H1 (cell line): Measurements from ENCODE around the gene MRPL36. TPM values are rescaled to one million over a fixed set of nuclear protein-coding genes. Genes with fewer than 3 reads are reported as not detected.

ENCODE experiments used
- CTCF ChIA-PET: fragments of 300-600 bp; sonication (Branson Sonifier 250); formaldehyde crosslinking; loops from one replicate; lab custom pipeline; 2021; ENCODE audit not compliant: partially characterized antibody; lab: Charles Lee
- POLR2A ChIA-PET: fragments of 300-600 bp; sonication (Branson Sonifier 250); formaldehyde crosslinking; loops from one replicate; lab custom pipeline; 2021; ENCODE audit warnings: inconsistent platforms; ENCODE audit not compliant: partially characterized antibody; lab: Charles Lee
- DNase-seq, 2 experiments: peaks; one replicate each; pipeline versions ENCODE4 v3.0.0 to v3.0.0-alpha.2; 2010 to 2022; ENCODE audit warnings: low spot score in 2 of 2, low read depth in 1 of 2, mixed read lengths in 1 of 2
- FAIRE-seq: peaks from 2 replicates; lab custom pipeline; 2011; peaks lifted over from hg19 to GRCh38; lab: Jason Lieb, UNC
- H2AFZ ChIP-seq: 2 replicates; pipeline ENCODE4 v1.8.1; 2012; ENCODE audit warnings: low read length, inconsistent platforms
- H2AK5ac ChIP-seq: 2 replicates; pipeline ENCODE4 v1.6.1; 2013; ENCODE audit warnings: low read depth, low read length
- H2BK120ac ChIP-seq: replicated peaks from 2 replicates; pipeline ENCODE3; 2013; ENCODE audit warnings: low read depth, low read length, inconsistent platforms
- H2BK12ac ChIP-seq: 2 replicates; pipeline ENCODE4 v1.6.1; 2013; ENCODE audit warnings: low read depth, low read length
- H2BK15ac ChIP-seq: 2 replicates; pipeline ENCODE4 v1.6.1; 2013; ENCODE audit warnings: low read length
- H2BK20ac ChIP-seq: 2 replicates; pipeline ENCODE4 v1.6.1; 2013; ENCODE audit warnings: low read length
- H2BK5ac ChIP-seq: 2 replicates; pipeline ENCODE4 v1.6.1; 2013; ENCODE audit warnings: low read depth, low read length
- H3K14ac ChIP-seq: 2 replicates; pipeline ENCODE4 v1.6.1; 2013; ENCODE audit warnings: inconsistent platforms; ENCODE audit not compliant: insufficient read length
- H3K18ac ChIP-seq: 2 replicates; pipeline ENCODE4 v1.6.1; 2013; ENCODE audit warnings: low read length; ENCODE audit errors: extremely low read depth
- H3K23ac ChIP-seq: 2 replicates; pipeline ENCODE4 v1.6.1; 2013; ENCODE audit warnings: inconsistent platforms; ENCODE audit not compliant: insufficient read length
- H3K23me2 ChIP-seq: 2 replicates; pipeline ENCODE4 v1.6.1; 2013; ENCODE audit warnings: low read depth, low read length
- H3K27ac ChIP-seq: 2 replicates; pipeline ENCODE4 v1.6.1; 2011; ENCODE audit warnings: low read depth, low read length, inconsistent platforms
- H3K27me3 ChIP-seq, 4 experiments: replicated peaks in 1 of 4; 1 replicate in 1 of 4; 2 replicates in 3 of 4; pipeline versions ENCODE4 v1.6.1 to v1.8.1; 2011 to 2013; ENCODE audit warnings: low read length in 3 of 4, mild to moderate bottlenecking in 3 of 4, inconsistent platforms in 2 of 4, mixed read lengths in 2 of 4, moderate library complexity in 1 of 4; ENCODE audit not compliant: control insufficient read depth in 3 of 4, insufficient read depth in 3 of 4; ENCODE audit errors: extremely low read depth in 1 of 4
- H3K36me3 ChIP-seq, 4 experiments: 2 replicates each; pipeline versions ENCODE4 v1.6.1 to v1.8.1; 2011 to 2013; ENCODE audit warnings: mild to moderate bottlenecking in 4 of 4, low read length in 3 of 4, moderate library complexity in 2 of 4, control low read depth in 1 of 4, inconsistent platforms in 1 of 4; ENCODE audit not compliant: insufficient read depth in 4 of 4, control insufficient read depth in 2 of 4
- H3K4ac ChIP-seq: replicated peaks from 2 replicates; pipeline ENCODE3; 2013; ENCODE audit warnings: low read length, low read depth, mixed read lengths, inconsistent platforms; ENCODE audit not compliant: insufficient read length
- H3K4me1 ChIP-seq, 4 experiments: replicated peaks in 1 of 4; 1 replicate in 1 of 4; 2 replicates in 3 of 4; pipeline versions ENCODE4 v1.6.1 to v1.8.1; 2011 to 2013; ENCODE audit warnings: low read length in 3 of 4, inconsistent platforms in 2 of 4, mixed read lengths in 1 of 4; ENCODE audit not compliant: insufficient read depth in 4 of 4, control insufficient read depth in 3 of 4
- H3K4me2 ChIP-seq, 2 experiments: 2 replicates each; pipeline versions ENCODE4 v1.6.1 to v1.8.1; 2011 to 2013; ENCODE audit warnings: low read depth in 2 of 2, low read length in 2 of 2, control low read depth in 1 of 2, inconsistent platforms in 1 of 2, mild to moderate bottlenecking in 1 of 2; ENCODE audit not compliant: insufficient read depth in 1 of 2
- H3K4me3 ChIP-seq, 4 experiments: fragments of 200-600, 300-600 bp in 1 of 4; sonication (generic), shearing (Covaris generic), sonication (Bioruptor Twin) in 1 of 4; 2 replicates each; pipeline versions ENCODE4 v1.5.1 to v1.8.1; 2011 to 2016; ENCODE audit warnings: low read length in 4 of 4, low read depth in 3 of 4, control low read depth in 2 of 4, inconsistent platforms in 2 of 4, mild to moderate bottlenecking in 2 of 4, mixed read lengths in 1 of 4, moderate library complexity in 1 of 4; ENCODE audit not compliant: insufficient read depth in 2 of 4; ENCODE audit errors: extremely low read depth in 1 of 4
- H3K56ac ChIP-seq: replicated peaks from 2 replicates; pipeline ENCODE3; 2013; ENCODE audit warnings: low read depth, mild to moderate bottlenecking, mixed read lengths, low read length, inconsistent platforms; ENCODE audit not compliant: insufficient read length
- H3K79me1 ChIP-seq: 2 replicates; pipeline ENCODE4 v1.6.1; 2013; ENCODE audit warnings: low read depth, low read length, control low read depth
- H3K79me2 ChIP-seq, 2 experiments: 2 replicates each; pipeline versions ENCODE4 v1.6.1 to v1.8.1; 2012 to 2013; ENCODE audit warnings: low read length in 2 of 2, mild to moderate bottlenecking in 2 of 2, inconsistent platforms in 1 of 2; ENCODE audit not compliant: insufficient read depth in 2 of 2, control insufficient read depth in 1 of 2
- H3K9ac ChIP-seq, 4 experiments: replicated peaks in 1 of 4; 1 replicate in 1 of 4; 2 replicates in 3 of 4; pipeline versions ENCODE4 v1.6.1 to v1.8.1; 2011 to 2013; ENCODE audit warnings: low read depth in 3 of 4, low read length in 3 of 4, control low read depth in 2 of 4, mild to moderate bottlenecking in 2 of 4, moderate library complexity in 2 of 4, inconsistent platforms in 1 of 4; ENCODE audit errors: extremely low read depth in 1 of 4
- H3K9me3 ChIP-seq, 2 experiments: 2 replicates each; pipeline versions ENCODE4 v1.6.1 to v1.8.1; 2012 to 2013; ENCODE audit warnings: mild to moderate bottlenecking in 2 of 2, moderate library complexity in 2 of 2, control low read depth in 1 of 2, inconsistent platforms in 1 of 2, low read depth in 1 of 2, low read length in 1 of 2, mixed read lengths in 1 of 2; ENCODE audit not compliant: insufficient read depth in 2 of 2
- H4K20me1 ChIP-seq, 2 experiments: replicated peaks in 1 of 2; 2 replicates each; pipeline versions ENCODE3 to v1.8.1; 2011 to 2013; ENCODE audit warnings: inconsistent platforms in 2 of 2, low read length in 2 of 2, mild to moderate bottlenecking in 1 of 2; ENCODE audit not compliant: insufficient read depth in 2 of 2, control insufficient read depth in 1 of 2
- H4K5ac ChIP-seq: 2 replicates; pipeline ENCODE4 v1.6.1; 2013; ENCODE audit warnings: low read length, low read depth, mixed read lengths, inconsistent platforms; ENCODE audit not compliant: insufficient read length
- H4K8ac ChIP-seq: 2 replicates; pipeline ENCODE4 v1.8.0; 2013; ENCODE audit warnings: mild to moderate bottlenecking, moderate library complexity, low read length, inconsistent platforms; ENCODE audit not compliant: insufficient read depth; ENCODE audit errors: extremely low read depth
- H4K91ac ChIP-seq: replicated peaks from 2 replicates; pipeline ENCODE3; 2013; ENCODE audit warnings: low read length, mixed read lengths, inconsistent platforms; ENCODE audit not compliant: insufficient read length
- ATF2 ChIP-seq: IDR thresholded peaks from 2 replicates; pipeline ENCODE4 v1.6.1; 2012; ENCODE audit warnings: low read length, inconsistent platforms
- CEBPB ChIP-seq: IDR thresholded peaks from 2 replicates; pipeline ENCODE4 v1.6.1; 2012; ENCODE audit warnings: low read depth, low read length
- CREB1 ChIP-seq: IDR thresholded peaks from 2 replicates; pipeline ENCODE4 v1.6.1; 2012; ENCODE audit warnings: inconsistent platforms
- EGR1 ChIP-seq: IDR thresholded peaks from 2 replicates; pipeline ENCODE4 v1.6.1; 2011; ENCODE audit warnings: low read depth, low read length, borderline replicate concordance
- EZH2 ChIP-seq: fragments of 200-600 bp; sonication (generic); IDR thresholded peaks from 2 replicates; pipeline ENCODE4 v1.7.1; 2012; ENCODE audit warnings: low read depth, mild to moderate bottlenecking, moderate library complexity, low read length, inconsistent platforms; ENCODE audit not compliant: severe bottlenecking
- FOSL1 ChIP-seq: IDR thresholded peaks from 2 replicates; pipeline ENCODE4 v1.6.1; 2011; ENCODE audit warnings: mild to moderate bottlenecking, low read depth, low read length, moderate library complexity; ENCODE audit not compliant: insufficient read depth
- JUN ChIP-seq: IDR thresholded peaks from 2 replicates; pipeline ENCODE4 v1.6.1; 2011; ENCODE audit warnings: low read depth, mild to moderate bottlenecking, improper control_type of control experiment, low read length
- KDM5A ChIP-seq: fragments of 200-600 bp; IDR thresholded peaks from 2 replicates; pipeline ENCODE4 v1.7.1; 2012; ENCODE audit warnings: mild to moderate bottlenecking, low read length, inconsistent platforms, mixed read lengths
- RBBP5 ChIP-seq: IDR thresholded peaks from 2 replicates; pipeline ENCODE4 v1.7.1; 2012; ENCODE audit warnings: low read depth, mild to moderate bottlenecking, inconsistent platforms, low read length, moderate library complexity, borderline replicate concordance
- SP4 ChIP-seq: IDR thresholded peaks from 2 replicates; pipeline ENCODE4 v1.6.1; 2012; ENCODE audit warnings: low read length, inconsistent platforms
- TAF1 ChIP-seq: IDR thresholded peaks from 2 replicates; pipeline ENCODE4 v1.6.1; 2011; ENCODE audit warnings: mild to moderate bottlenecking, low read depth, low read length
- YY1 ChIP-seq: IDR thresholded peaks from 2 replicates; pipeline ENCODE4 v1.6.1; 2011; ENCODE audit warnings: low read depth, mild to moderate bottlenecking, low read length
- WGBS, 2 experiments: shearing (Covaris generic) in 1 of 2; methylation state at CpG; one replicate each; pipeline versions ENCODE4 v1.1.6 to v1.1.7; 2013 to 2015; ENCODE audit warnings: low lambda C conversion rate in 2 of 2, mixed read lengths in 2 of 2, inconsistent platforms in 1 of 2, low coverage in 1 of 2, missing lambda C conversion rate in 1 of 2; ENCODE audit not compliant: insufficient replicate concordance in 2 of 2, insufficient coverage in 1 of 2, insufficient read length in 1 of 2; ENCODE audit errors: extremely low coverage in 1 of 2, missing lambda C conversion rate in 1 of 2; 5-methylcytosine and 5-hydroxymethylcytosine counted together
- polyA plus RNA-seq, 7 experiments: library from polyadenylated mRNA; depleted of rRNA in 3 of 7; stranded (reverse) in 5 of 7; unstranded in 2 of 7; fragments of >200 nt in 5 of 7; fragments of 200-250 nt in 2 of 7; gene quantifications; 1 replicate in 5 of 7; 2 replicates in 1 of 7; 4 replicates in 1 of 7; pipeline versions ENCODE4 v1.2.1 to v1.2.3, GENCODE V29; 2011 to 2013; ENCODE audit warnings: missing spikeins in 2 of 7, mixed read lengths in 2 of 7
- total RNA-seq: library from RNA; stranded (reverse); fragmentation: NEBNext Ultra II Directional; extraction: Animal tissue kit (Norgen Biotek cat#: 25700); gene quantifications from 2 replicates; pipeline ENCODE4 v1.2.1, GENCODE V29; 2021

MRPL36 gene
- total and polyA plus RNA-seq, 2 of the 8 experiments (the other 6 are each of a cell fraction or from before 2014, with no cell fraction given), result 56.3 to 81.5 TPM

GRCh38 chr5:1797103-1797800, 2.4 kb downstream of the MRPL36 start:
- no peak overlapping the region for H3K18ac ChIP-seq
- no peak overlapping the region for H2BK120ac ChIP-seq
- peaks cover 0 to 7% (median 5%) of the 10 kb centered on the region in 4 experiments; a peak in 6 of 7 replicates for H3K4me1 ChIP-seq
- no peak for DNase-seq
- H2AK5ac ChIP-seq, result 0 out of 2 replicates have a peak overlapping the region, but pooled peaks have one; percentile 48
- H2AFZ ChIP-seq, result no peak overlapping the region
- H3K27me3 ChIP-seq, result no peaks in the 10 kb centered on the region
- H3K4me2 ChIP-seq, result no peak overlapping the region; a peak in 1 of 4 replicates
- H2BK12ac ChIP-seq, result no peak overlapping the region
- H3K79me2 ChIP-seq, result peaks cover 0 to 33% of the 10 kb centered on the region in 2 experiments; a peak in 2 of 4 replicates
- no peak overlapping the region for H2BK15ac ChIP-seq
- no peak overlapping the region for H3K27ac ChIP-seq
- POLR2A ChIA-PET, result interaction anchor here (1.4 kb wide), 1 partner anchor 12 kb away, joined by 3 read pairs; no protein-coding TSS in a partner anchor
- H4K20me1 ChIP-seq, result peaks cover 8 to 9% of the 10 kb centered on the region in 2 experiments
- no peak overlapping the region for H2BK20ac ChIP-seq
- 91% methylated on average over 17 of the region's 18 CpGs; no CpG with 5 or more reads in 1 of the 2 experiments for WGBS, 2 experiments
- no peak overlapping the region for H3K4ac ChIP-seq
- H2BK5ac ChIP-seq, result no peak overlapping the region; the same call in 1 of the 2 replicates
- no peak for FAIRE-seq
- H3K36me3 ChIP-seq, result peaks cover 14 to 23% (median 16%) of the 10 kb centered on the region in 4 experiments
- no peak overlapping the region for H4K91ac ChIP-seq
- no peaks in the 10 kb centered on the region for H3K9me3 ChIP-seq
- H3K23ac ChIP-seq, result no peak overlapping the region
- H3K4me3 ChIP-seq, result no peak overlapping the region
- H3K23me2 ChIP-seq, result peaks cover 17% of the 10 kb centered on the region
- no peak overlapping the region for H4K8ac ChIP-seq
- H3K79me1 ChIP-seq, result peaks cover 10% of the 10 kb centered on the region; the same call in 1 of the 2 replicates
- H4K5ac ChIP-seq, result no peak overlapping the region
- H3K9ac ChIP-seq, result no peak overlapping the region
- no peak overlapping the region for H3K14ac ChIP-seq
- H3K56ac ChIP-seq, result no peak overlapping the region
- CTCF ChIA-PET, result interaction anchor here (0.9 kb wide), 1 partner anchor 95 kb away, joined by 4 read pairs; no protein-coding TSS in a partner anchor
- TF ChIP-seq EZH2 (no peak), SP4 (no peak), YY1 (no peak), JUN (no peak), TAF1 (no peak), ATF2 (no peak), KDM5A (no peak), RBBP5 (no peak), CREB1 (no peak), CEBPB (no peak), FOSL1 (no peak), EGR1 (no peak)
